Measurements from ENCODE around the gene TMEM117.

TMEM117 gene

GRCh38 chr12:44101475-44101874 is 265.6 kb downstream of the TMEM117 start:
- H3K4me2 ChIP-seq (ENCODE audit: low read length) = no peak overlapping the region
- H3K9ac ChIP-seq = no peak overlapping the region
- H3K27ac ChIP-seq = no peak overlapping the region
- H3K4me3 ChIP-seq (ENCODE audit: low read depth, low read length) = no peak overlapping the region
- H3K79me2 ChIP-seq = no peaks in the 10 kb centered on the region
- no peak overlapping the region for H2AFZ ChIP-seq
- H3K4me1 ChIP-seq = no peaks in the 10 kb centered on the region
- no peaks in the 10 kb centered on the region for H3K36me3 ChIP-seq (ENCODE audit: control insufficient read depth, insufficient read depth, low read length)
- TF ChIP-seq CTCF (IDR thresholded peaks at IDR 0.05) = no peak
- no peaks in the 10 kb centered on the region for H3K27me3 ChIP-seq (ENCODE audit: control insufficient read depth, insufficient read depth, low read length)
- no peaks in the 10 kb centered on the region for H3K9me3 ChIP-seq (ENCODE audit: control insufficient read depth, low read length)

DNA sequence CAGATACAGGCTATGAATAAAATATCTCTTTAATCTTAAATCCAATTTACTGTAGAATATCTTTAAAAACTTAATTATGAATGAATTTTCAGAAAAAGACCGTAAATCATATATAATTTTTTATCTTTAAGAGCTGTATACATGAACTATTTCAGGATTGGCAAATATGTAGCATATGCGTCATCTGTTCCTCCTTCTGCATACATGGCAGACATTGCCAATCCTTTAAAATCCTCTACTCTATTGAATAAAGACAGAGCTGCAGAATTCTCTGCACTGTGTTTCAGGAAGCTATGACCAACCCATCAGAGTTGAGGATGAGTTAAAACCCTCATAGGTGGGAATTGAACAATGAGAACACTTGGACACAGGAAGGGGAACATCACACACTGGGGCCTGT is 279.0 kb downstream of the TMEM117 start:
- H3K4me2 ChIP-seq (ENCODE audit: low read length) = no peak overlapping the region

DNA sequence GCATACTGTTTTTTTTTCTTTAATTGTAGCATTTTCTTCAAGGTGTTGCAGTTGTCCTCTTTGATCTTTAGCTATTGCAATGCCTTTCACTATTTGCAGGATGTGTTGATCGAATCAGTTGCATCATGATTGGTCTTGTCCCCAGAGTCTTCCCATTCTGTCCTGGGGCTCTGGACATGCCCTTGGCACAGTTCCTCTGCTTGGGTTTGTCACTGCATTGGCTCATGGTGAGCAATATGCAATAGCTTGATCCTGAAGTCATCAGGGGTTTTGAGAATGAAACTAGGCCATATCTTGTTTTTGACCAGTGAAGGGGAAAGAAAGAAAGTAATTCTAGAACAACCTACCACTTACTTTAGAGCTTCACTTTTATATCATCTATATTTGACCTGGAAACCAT is 281.5 kb downstream of the TMEM117 start:
- no peaks in the 10 kb centered on the region for H3K27me3 ChIP-seq (ENCODE audit: control insufficient read depth, insufficient read depth, low read length)
- H3K4me1 ChIP-seq = no peaks in the 10 kb centered on the region
- H3K36me3 ChIP-seq (ENCODE audit: control insufficient read depth, insufficient read depth, low read length) = no peaks in the 10 kb centered on the region
- no peak overlapping the region for H3K4me2 ChIP-seq (ENCODE audit: low read length)
- no peak overlapping the region for H3K9ac ChIP-seq
- H3K79me2 ChIP-seq = no peaks in the 10 kb centered on the region
- no peak overlapping the region for H3K4me3 ChIP-seq (ENCODE audit: low read depth, low read length)
- H3K27ac ChIP-seq = no peak overlapping the region
- H2AFZ ChIP-seq = no peak overlapping the region
- no peaks in the 10 kb centered on the region for H3K9me3 ChIP-seq (ENCODE audit: control insufficient read depth, low read length)
- TF ChIP-seq CTCF (IDR thresholded peaks at IDR 0.05) = no peak

More for the DNA sequence above, 279.0 kb downstream of the TMEM117 start:
- H3K4me1 ChIP-seq = no peaks in the 10 kb centered on the region
- H3K4me3 ChIP-seq (ENCODE audit: low read depth, low read length) = no peak overlapping the region
- H3K27me3 ChIP-seq (ENCODE audit: control insufficient read depth, insufficient read depth, low read length) = no peaks in the 10 kb centered on the region
- no peak overlapping the region for H3K9ac ChIP-seq
- H2AFZ ChIP-seq = no peak overlapping the region
- no peaks in the 10 kb centered on the region for H3K9me3 ChIP-seq (ENCODE audit: control insufficient read depth, low read length)
- no peaks in the 10 kb centered on the region for H3K79me2 ChIP-seq
- no peak for TF ChIP-seq CTCF (IDR thresholded peaks at IDR 0.05)
- H3K36me3 ChIP-seq (ENCODE audit: control insufficient read depth, insufficient read depth, low read length) = no peaks in the 10 kb centered on the region
- H3K27ac ChIP-seq = no peak overlapping the region

- H3K4me1 ChIP-seq = no peaks in the 10 kb centered on the region
- H3K9ac ChIP-seq = no peak overlapping the region
- H3K9me3 ChIP-seq (ENCODE audit: control insufficient read depth, low read length) = no peaks in the 10 kb centered on the region
- H3K79me2 ChIP-seq = no peaks in the 10 kb centered on the region
- no peak overlapping the region for H2AFZ ChIP-seq
- H3K27ac ChIP-seq = no peak overlapping the region
- H3K4me3 ChIP-seq (ENCODE audit: low read depth, low read length) = no peak overlapping the region
- TF ChIP-seq CTCF (IDR thresholded peaks at IDR 0.05) = no peak
- H3K27me3 ChIP-seq (ENCODE audit: control insufficient read depth, insufficient read depth, low read length) = no peaks in the 10 kb centered on the region
- H3K36me3 ChIP-seq (ENCODE audit: control insufficient read depth, insufficient read depth, low read length) = no peaks in the 10 kb centered on the region
- H3K4me2 ChIP-seq (ENCODE audit: low read length) = no peak overlapping the region
Measured at GRCh38 chr12:44118946-44119345, 283.1 kb downstream of the TMEM117 start.

DNA sequence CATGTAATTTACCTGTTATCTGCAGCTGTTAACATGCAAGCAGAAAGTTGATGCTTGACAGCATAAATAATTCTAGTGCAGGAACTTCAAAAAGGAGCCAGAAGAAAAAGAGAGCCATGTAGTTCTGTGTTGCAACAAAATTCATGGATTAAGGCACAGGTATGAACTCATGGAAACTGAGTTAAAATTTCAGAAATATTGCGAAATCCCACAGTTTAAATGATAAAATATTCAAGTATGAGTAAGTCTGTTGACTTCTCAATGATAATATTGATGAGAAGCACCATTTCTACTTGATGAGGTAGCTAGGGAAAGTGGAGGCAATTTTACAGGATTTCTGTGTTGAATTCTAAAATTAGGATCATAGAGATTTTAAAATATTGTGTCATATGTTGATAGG is 290.9 kb downstream of the TMEM117 start:
- Histone ChIP-seq H3K36me3 (ENCODE audit: control insufficient read depth, insufficient read depth, low read length) (no peaks in the 10 kb centered on the region), H2AFZ (no peak overlapping the region), H3K79me2 (no peaks in the 10 kb centered on the region), H3K27ac (no peak overlapping the region), H3K9ac (no peak overlapping the region), H3K4me1 (no peaks in the 10 kb centered on the region), H3K4me2 (ENCODE audit: low read length) (no peak overlapping the region), H3K9me3 (ENCODE audit: control insufficient read depth, low read length) (no peaks in the 10 kb centered on the region), H3K4me3 (ENCODE audit: low read depth, low read length) (no peak overlapping the region), H3K27me3 (ENCODE audit: control insufficient read depth, insufficient read depth, low read length) (no peaks in the 10 kb centered on the region)
- TF ChIP-seq CTCF (IDR thresholded peaks at IDR 0.05) = no peak
